Neuronal stem cell (in vitro differentiated cells): ENCODE measurements around the gene KLHL8.

Experiments
- DNase-seq: peaks from one replicate; pipeline ENCODE4 v3.0.0-alpha.2; 2013; ENCODE audit warnings: low spot score
- H2AFZ ChIP-seq: one replicate; pipeline ENCODE4 v1.6.1; 2013; ENCODE audit warnings: mild to moderate bottlenecking, low read length, inconsistent platforms
- H2AK5ac ChIP-seq: 2 replicates; pipeline ENCODE4 v1.6.1; 2013; ENCODE audit warnings: low read depth, mild to moderate bottlenecking, inconsistent platforms, low read length, moderate library complexity, mixed read lengths
- H2BK120ac ChIP-seq: 2 replicates; pipeline ENCODE4 v1.6.1; 2013; ENCODE audit warnings: low read depth, mild to moderate bottlenecking, inconsistent platforms, low read length, moderate library complexity, mixed read lengths
- H2BK12ac ChIP-seq: one replicate; pipeline ENCODE4 v1.6.1; 2013; ENCODE audit warnings: low read length, inconsistent platforms
- H2BK15ac ChIP-seq: 2 replicates; pipeline ENCODE4 v1.6.1; 2013; ENCODE audit warnings: mild to moderate bottlenecking, low read length, inconsistent platforms, mixed read lengths
- H2BK5ac ChIP-seq: one replicate; pipeline ENCODE4 v1.6.1; 2013; ENCODE audit warnings: inconsistent platforms, mild to moderate bottlenecking, low read length, moderate library complexity
- H3K14ac ChIP-seq: one replicate; pipeline ENCODE4 v1.6.1; 2013; ENCODE audit warnings: low read length, inconsistent platforms
- H3K18ac ChIP-seq: 2 replicates; pipeline ENCODE4 v1.6.1; 2013; ENCODE audit warnings: low read length, inconsistent platforms
- H3K23ac ChIP-seq: 2 replicates; pipeline ENCODE4 v1.6.1; 2013; ENCODE audit warnings: low read depth, mild to moderate bottlenecking, mixed read lengths, low read length, inconsistent platforms; ENCODE audit not compliant: poor library complexity
- H3K27ac ChIP-seq: replicated peaks from 3 replicates; pipeline ENCODE4 v1.5.1; 2013; ENCODE audit warnings: low read length, inconsistent platforms
- H3K27me3 ChIP-seq, 3 experiments: 2 replicates each; pipeline ENCODE4 v1.6.1; 2013; ENCODE audit warnings: low read length in 3 of 3, mild to moderate bottlenecking in 2 of 3, inconsistent platforms in 1 of 3, low read depth in 1 of 3, mixed read lengths in 1 of 3, moderate library complexity in 1 of 3; ENCODE audit not compliant: control insufficient read depth in 3 of 3, insufficient read depth in 3 of 3
- H3K36me3 ChIP-seq, 2 donors: replicated peaks in 1 of 2; 2 replicates each; pipeline ENCODE4 v1.6.1; 2013; ENCODE audit warnings: low read length in 2 of 2; ENCODE audit not compliant: control insufficient read depth in 2 of 2, insufficient read depth in 2 of 2
- H3K4ac ChIP-seq: 2 replicates; pipeline ENCODE4 v1.6.1; 2013; ENCODE audit warnings: inconsistent platforms, mild to moderate bottlenecking, low read length, moderate library complexity
- H3K4me1 ChIP-seq, 2 donors: 1 replicate in 1 of 2; 2 replicates in 1 of 2; pipeline ENCODE4 v1.6.1; 2013; ENCODE audit warnings: low read length in 2 of 2, low read depth in 1 of 2; ENCODE audit not compliant: control insufficient read depth in 2 of 2, insufficient read depth in 1 of 2
- H3K4me2 ChIP-seq: one replicate; pipeline ENCODE4 v1.6.1; 2013; ENCODE audit warnings: mild to moderate bottlenecking, low read length, inconsistent platforms; ENCODE audit not compliant: insufficient read depth, poor library complexity, severe bottlenecking
- H3K4me3 ChIP-seq, 2 donors: 2 replicates each; pipeline ENCODE4 v1.5.1; 2013; ENCODE audit warnings: low read length in 2 of 2, mild to moderate bottlenecking in 2 of 2, inconsistent platforms in 1 of 2, moderate library complexity in 1 of 2
- H3K79me1 ChIP-seq: one replicate; pipeline ENCODE4 v1.6.1; 2013; ENCODE audit warnings: low read depth, mild to moderate bottlenecking, inconsistent platforms, low read length, moderate library complexity
- H3K9ac ChIP-seq: one replicate; pipeline ENCODE4 v1.6.1; 2013; ENCODE audit warnings: mild to moderate bottlenecking, low read depth, low read length, inconsistent platforms; ENCODE audit not compliant: poor library complexity
- H3K9me3 ChIP-seq, 2 donors: replicated peaks in 1 of 2; 2 replicates each; pipeline versions ENCODE3 to v1.6.1; 2013; ENCODE audit warnings: low read length in 2 of 2, mild to moderate bottlenecking in 2 of 2, inconsistent platforms in 1 of 2, low read depth in 1 of 2, mixed read lengths in 1 of 2, moderate library complexity in 1 of 2; ENCODE audit not compliant: control insufficient read depth in 2 of 2, insufficient read depth in 1 of 2
- H4K8ac ChIP-seq: one replicate; pipeline ENCODE4 v1.6.1; 2013; ENCODE audit warnings: low read depth, mild to moderate bottlenecking, inconsistent platforms, low read length, moderate library complexity
- H4K91ac ChIP-seq: one replicate; pipeline ENCODE4 v1.6.1; 2013; ENCODE audit warnings: low read length, low read depth, mild to moderate bottlenecking, inconsistent platforms; ENCODE audit not compliant: poor library complexity
- WGBS, 2 donors: extraction: QIAGEN DNeasy Blood & Tissue Kit; methylation state at CpG; one replicate each; pipeline ENCODE4 v1.1.7; 2013; ENCODE audit warnings: missing lambda C conversion rate in 2 of 2, mixed read lengths in 1 of 2; ENCODE audit not compliant: insufficient read length in 2 of 2, insufficient replicate concordance in 1 of 2; ENCODE audit errors: extremely low coverage in 2 of 2; 5-methylcytosine and 5-hydroxymethylcytosine counted together

Gene KLHL8

GRCh38 chr4:87255755-87256154, 35.3 kb upstream of the KLHL8 start:
- H2BK5ac ChIP-seq, result no peak overlapping the region
- peaks cover 0 to 5% of the 10 kb centered on the region in 2 donors for H3K9me3 ChIP-seq
- no peaks in the 10 kb centered on the region for H3K27me3 ChIP-seq
- no peak overlapping the region for H2BK15ac ChIP-seq
- no peak overlapping the region for H3K18ac ChIP-seq
- H4K8ac ChIP-seq, result no peak overlapping the region
- no peak overlapping the region for H3K9ac ChIP-seq
- no peak for DNase-seq
- H2BK12ac ChIP-seq, result no peak overlapping the region
- no peak overlapping the region for H2BK120ac ChIP-seq
- no CpG with 5 or more reads among the region's 1 CpG for WGBS, 2 donors
- no peak overlapping the region for H3K23ac ChIP-seq
- H3K4me3 ChIP-seq, result no peak overlapping the region
- H3K27ac ChIP-seq, result no peak overlapping the region
- H3K36me3 ChIP-seq, result no peaks in the 10 kb centered on the region
- H2AFZ ChIP-seq, result no peak overlapping the region
- no peak overlapping the region for H2AK5ac ChIP-seq
- H3K4me2 ChIP-seq, result no peak overlapping the region
- H3K4me1 ChIP-seq, result no peaks in the 10 kb centered on the region
- H3K14ac ChIP-seq, result no peak overlapping the region
- no peak overlapping the region for H3K4ac ChIP-seq
- H3K79me1 ChIP-seq, result no peaks in the 10 kb centered on the region
- no peak overlapping the region for H4K91ac ChIP-seq

GRCh38 chr4:87251106-87251505, 30.7 kb upstream of the KLHL8 start:
- Histone ChIP-seq H2AK5ac (no peak overlapping the region), H3K27ac (no peak overlapping the region), H3K4ac (no peak overlapping the region), H3K23ac (no peak overlapping the region), H3K36me3 (no peaks in the 10 kb centered on the region), H2BK120ac (no peak overlapping the region), H3K27me3 (no peaks in the 10 kb centered on the region), H2BK15ac (no peak overlapping the region), H3K4me3 (no peak overlapping the region), H3K9ac (no peak overlapping the region), H2BK12ac (no peak overlapping the region), H3K9me3 (peaks cover 0 to 5% of the 10 kb centered on the region in 2 donors), H3K4me2 (no peak overlapping the region), H4K8ac (no peak overlapping the region), H3K4me1 (no peaks in the 10 kb centered on the region), H2BK5ac (no peak overlapping the region), H2AFZ (peak overlapping the region; percentile 25), H4K91ac (no peak overlapping the region), H3K79me1 (no peaks in the 10 kb centered on the region), H3K14ac (no peak overlapping the region), H3K18ac (no peak overlapping the region)
- no CpG with 5 or more reads among the region's 6 CpGs for WGBS, 2 donors
- no peak for DNase-seq

GRCh38 chr4:87250294-87250693, 29.9 kb upstream of the KLHL8 start:
- no peak overlapping the region for H3K18ac ChIP-seq
- H3K27ac ChIP-seq, result no peak overlapping the region
- peaks cover 0 to under 1% of the 10 kb centered on the region in 2 donors for H3K9me3 ChIP-seq
- H3K9ac ChIP-seq, result no peak overlapping the region
- H2BK15ac ChIP-seq, result no peak overlapping the region
- no CpG with 5 or more reads among the region's 5 CpGs for WGBS, 2 donors
- H3K23ac ChIP-seq, result no peak overlapping the region
- H3K14ac ChIP-seq, result no peak overlapping the region
- no peak overlapping the region for H3K4ac ChIP-seq
- H3K27me3 ChIP-seq, result no peaks in the 10 kb centered on the region
- no peak overlapping the region for H4K91ac ChIP-seq
- H3K4me2 ChIP-seq, result no peak overlapping the region
- no peaks in the 10 kb centered on the region for H3K36me3 ChIP-seq
- no peak overlapping the region for H2AFZ ChIP-seq
- no peak overlapping the region for H2BK12ac ChIP-seq
- no peak overlapping the region for H2AK5ac ChIP-seq
- no peaks in the 10 kb centered on the region for H3K4me1 ChIP-seq
- H3K79me1 ChIP-seq, result no peaks in the 10 kb centered on the region
- no peak overlapping the region for H2BK120ac ChIP-seq
- DNase-seq, result no peak
- no peak overlapping the region for H2BK5ac ChIP-seq
- H4K8ac ChIP-seq, result no peak overlapping the region
- no peak overlapping the region for H3K4me3 ChIP-seq

- Histone ChIP-seq H2AFZ (no peak overlapping the region), H3K18ac (no peak overlapping the region), H2BK5ac (no peak overlapping the region), H4K8ac (no peak overlapping the region), H3K4ac (no peak overlapping the region), H2AK5ac (no peak overlapping the region), H3K79me1 (no peaks in the 10 kb centered on the region), H2BK120ac (no peak overlapping the region), H3K36me3 (no peaks in the 10 kb centered on the region), H3K4me3 (no peak overlapping the region), H3K9ac (no peak overlapping the region), H3K27ac (no peak overlapping the region), H2BK15ac (no peak overlapping the region), H3K27me3 (no peaks in the 10 kb centered on the region), H4K91ac (no peak overlapping the region), H3K4me1 (no peaks in the 10 kb centered on the region), H3K23ac (no peak overlapping the region), H3K4me2 (no peak overlapping the region), H3K14ac (no peak overlapping the region), H3K9me3 (peaks cover 0 to 2% of the 10 kb centered on the region in 2 donors), H2BK12ac (no peak overlapping the region)
- WGBS, 2 donors, result no CpG with 5 or more reads among the region's 2 CpGs
- no peak for DNase-seq
These were observed 29.1 kb upstream of the KLHL8 start for GRCh38 chr4:87249332-87250019.
